ENCODE data around the gene UBAC2. TPM values are rescaled to one million over a fixed set of nuclear protein-coding genes. Genes with fewer than 3 reads are reported as not detected.

Gene UBAC2
- polyA plus RNA-seq, 12 donors = 55.0 to 125 (median 89.2) TPM; not detected in 1

- peak; percentile 58 for DNase-seq
Measured at GRCh38 chr13:99176309-99177276, 24.1 kb upstream of the UBAC2 start.

- no peak for DNase-seq
Measured at GRCh38 chr13:99178636-99179035, 22.0 kb upstream of the UBAC2 start.

- no peak for DNase-seq
Measured at GRCh38 chr13:99179460-99179859, 21.2 kb upstream of the UBAC2 start.

- no peak for DNase-seq
Measured at GRCh38 chr13:99182439-99182838, 18.2 kb upstream of the UBAC2 start.

GRCh38 chr13:99185606-99186005 lies 15.0 kb upstream of the UBAC2 start:
- DNase-seq = no peak

GRCh38 chr13:99190147-99190985 lies 10.3 kb upstream of the UBAC2 start:
- no peak for DNase-seq

GRCh38 chr13:99191336-99191899 lies 9.2 kb upstream of the UBAC2 start:
- no peak for DNase-seq

- DNase-seq = no peak
Measured at GRCh38 chr13:99191900-99192399, 8.7 kb upstream of the UBAC2 start.

- no peak for DNase-seq
Measured at GRCh38 chr13:99192480-99192879, 8.2 kb upstream of the UBAC2 start.

GRCh38 chr13:99193152-99193551 lies 7.5 kb upstream of the UBAC2 start:
- DNase-seq = no peak

GRCh38 chr13:99196466-99197116 lies 4.1 kb upstream of the UBAC2 start:
- no peak for DNase-seq

GRCh38 chr13:99197117-99197651 lies 3.5 kb upstream of the UBAC2 start:
- DNase-seq = no peak

GRCh38 chr13:99199541-99200431 lies 868 bp upstream of the UBAC2 start:
- peak; percentile 48 for DNase-seq

GRCh38 chr13:99203601-99204579 lies 3.2 kb downstream of the UBAC2 start:
- DNase-seq = no peak

- no peak for DNase-seq
Measured at GRCh38 chr13:99205621-99206220, 5.1 kb downstream of the UBAC2 start.

GRCh38 chr13:99206226-99206625 lies 5.6 kb downstream of the UBAC2 start:
- no peak for DNase-seq

GRCh38 chr13:99206873-99207272 lies 6.2 kb downstream of the UBAC2 start:
- DNase-seq = no peak

- DNase-seq = no peak
Measured at GRCh38 chr13:99207511-99207910, 6.9 kb downstream of the UBAC2 start.
